Activated CD4-positive, alpha-beta T cell treated with anti-CD3 and anti-CD28 coated beads for 48 hours (primary cell): ENCODE data around the gene TMEM123.
"Not testable (repeated sequence)": the region's sequence is repeated elsewhere in the genome, so short reads cannot be mapped to it uniquely, and the experiment has no call there.

Experiments used
- DNase-seq: peaks from one replicate; pipeline ENCODE4 v3.0.0-alpha.2; 2020

The TMEM123 gene

DNA sequence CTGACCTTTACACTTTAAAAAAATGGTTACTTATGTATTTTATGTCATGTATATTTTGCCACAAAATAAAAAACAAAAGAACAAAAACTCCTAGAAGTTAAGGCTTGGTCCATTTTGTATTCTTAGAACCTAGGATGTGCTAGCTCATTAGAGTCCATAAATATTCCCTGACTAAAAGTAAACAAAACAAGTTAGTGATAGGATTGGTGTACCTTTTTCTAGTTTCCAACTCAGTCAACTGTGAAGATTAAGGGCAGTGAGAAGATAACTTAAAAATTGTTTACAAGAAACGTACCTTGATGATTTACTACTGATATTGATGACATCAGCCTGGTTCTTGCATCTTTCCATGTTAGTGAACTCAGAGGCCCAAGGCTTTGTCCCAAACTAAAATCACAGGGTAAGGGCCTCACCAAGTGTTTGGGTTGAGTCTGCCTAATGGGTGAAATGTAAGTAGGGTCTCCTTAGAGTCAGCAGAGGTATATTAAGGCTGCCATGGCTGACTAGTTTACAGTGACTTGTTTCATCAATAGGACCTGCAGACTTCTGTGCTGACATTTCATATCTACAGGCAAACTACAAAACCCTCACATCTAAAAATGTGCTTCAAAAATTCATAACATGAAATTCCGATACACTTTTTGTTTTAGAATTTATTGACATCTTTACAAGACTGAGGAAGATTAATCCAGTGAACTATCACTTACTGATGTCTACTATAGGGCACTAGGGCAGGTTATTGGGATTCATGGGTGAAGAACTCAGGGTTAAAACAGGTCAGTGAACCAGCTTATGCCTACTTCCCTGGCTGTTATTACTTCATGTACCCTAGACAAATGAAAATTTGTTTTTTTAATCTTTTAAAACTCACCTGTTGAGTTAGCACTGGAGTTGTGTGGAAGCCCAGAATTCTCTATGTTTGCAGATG, 4.4 kb downstream of the TMEM123 start:
- DNase-seq = no peak

DNA sequence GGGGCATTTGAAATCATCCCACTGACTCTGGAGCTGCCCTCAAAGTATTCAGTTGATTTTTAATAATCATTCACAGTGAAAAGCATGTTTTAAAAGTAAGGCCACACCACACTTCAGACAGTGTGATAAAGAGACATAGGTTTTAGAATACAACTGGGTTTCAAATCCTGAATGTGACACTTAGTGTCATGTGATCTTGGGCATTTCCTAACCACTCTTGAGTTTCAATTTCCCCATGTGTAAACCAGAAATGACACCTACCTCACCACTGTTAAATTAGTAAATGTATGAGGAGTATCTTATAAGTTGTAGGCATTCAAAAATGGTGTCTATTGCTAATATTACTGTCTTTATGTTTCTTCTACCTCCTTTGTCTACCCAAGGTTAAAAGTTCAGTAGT, 5.4 kb downstream of the TMEM123 start:
- DNase-seq = no peak

DNA sequence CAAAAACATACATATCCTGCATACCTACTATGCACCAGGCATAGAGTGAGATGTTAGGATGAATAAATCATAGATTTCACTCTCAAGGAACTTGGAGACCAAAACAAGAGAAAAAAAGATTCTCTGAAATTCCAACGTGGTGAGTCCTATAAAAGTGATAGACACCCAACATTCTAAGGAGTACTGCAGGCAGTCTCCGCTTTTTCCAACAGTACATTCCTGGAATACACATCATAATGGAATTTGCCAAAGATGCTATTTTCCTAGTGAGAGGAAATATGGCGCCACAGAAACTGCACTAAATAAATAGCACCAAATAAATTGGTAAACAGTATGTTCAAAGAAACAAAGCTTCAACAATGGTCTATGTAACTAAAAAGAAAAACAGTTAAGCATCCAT, 6.0 kb downstream of the TMEM123 start:
- no peak for DNase-seq

DNA sequence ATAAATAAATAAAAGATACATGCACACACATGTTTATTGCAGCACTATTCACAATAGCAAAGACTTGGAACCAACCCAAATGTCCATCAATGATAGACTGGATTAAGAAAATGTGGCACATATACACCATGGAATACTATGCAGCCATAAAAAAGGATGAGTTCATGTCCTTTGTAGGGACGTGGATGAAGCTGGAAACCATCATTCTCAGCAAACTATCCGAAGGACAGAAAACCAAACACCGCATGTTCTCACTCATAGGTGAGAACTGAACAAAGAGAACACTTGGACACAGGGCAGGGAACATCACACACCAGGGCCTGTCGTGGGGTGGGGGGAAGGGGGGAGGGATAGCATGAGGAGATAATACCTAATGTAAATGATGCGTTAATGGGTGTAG, 7.9 kb downstream of the TMEM123 start:
- DNase-seq = not testable (repeated sequence)

DNA sequence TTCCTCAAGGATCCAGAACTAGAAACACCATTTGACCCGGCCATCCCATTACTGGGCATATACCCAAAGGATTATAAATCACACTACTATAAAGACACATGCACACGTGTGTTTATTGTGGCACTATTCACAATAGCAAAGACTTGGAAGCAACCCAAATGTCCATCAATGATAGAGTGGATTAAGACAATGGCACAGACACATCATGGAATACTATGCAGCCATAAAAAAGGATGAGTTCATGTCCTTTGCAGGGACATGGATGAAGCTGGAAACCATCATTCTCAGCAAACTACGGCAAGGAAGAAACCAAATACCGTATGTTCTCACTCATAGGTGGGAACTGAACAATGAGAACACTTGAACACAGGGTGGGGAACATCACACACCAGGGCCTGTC, 8.4 kb downstream of the TMEM123 start:
- DNase-seq = not testable (repeated sequence)

DNA sequence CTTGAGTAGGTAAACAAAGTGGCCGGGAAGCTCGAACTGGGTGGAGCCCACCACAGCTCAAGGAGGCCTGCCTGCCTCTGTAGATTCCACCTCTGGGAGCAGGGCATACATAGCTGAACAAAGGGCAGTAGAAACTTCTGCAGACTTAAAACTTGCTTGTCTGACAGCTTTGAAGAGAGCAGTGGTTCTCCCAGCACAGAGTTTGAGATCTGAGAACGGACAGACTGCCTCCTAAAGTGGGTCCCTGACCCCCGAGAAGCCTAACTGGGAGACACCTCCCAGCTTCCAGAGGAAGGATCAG, 13.6 kb downstream of the TMEM123 start:
- DNase-seq = not testable (repeated sequence)

DNA sequence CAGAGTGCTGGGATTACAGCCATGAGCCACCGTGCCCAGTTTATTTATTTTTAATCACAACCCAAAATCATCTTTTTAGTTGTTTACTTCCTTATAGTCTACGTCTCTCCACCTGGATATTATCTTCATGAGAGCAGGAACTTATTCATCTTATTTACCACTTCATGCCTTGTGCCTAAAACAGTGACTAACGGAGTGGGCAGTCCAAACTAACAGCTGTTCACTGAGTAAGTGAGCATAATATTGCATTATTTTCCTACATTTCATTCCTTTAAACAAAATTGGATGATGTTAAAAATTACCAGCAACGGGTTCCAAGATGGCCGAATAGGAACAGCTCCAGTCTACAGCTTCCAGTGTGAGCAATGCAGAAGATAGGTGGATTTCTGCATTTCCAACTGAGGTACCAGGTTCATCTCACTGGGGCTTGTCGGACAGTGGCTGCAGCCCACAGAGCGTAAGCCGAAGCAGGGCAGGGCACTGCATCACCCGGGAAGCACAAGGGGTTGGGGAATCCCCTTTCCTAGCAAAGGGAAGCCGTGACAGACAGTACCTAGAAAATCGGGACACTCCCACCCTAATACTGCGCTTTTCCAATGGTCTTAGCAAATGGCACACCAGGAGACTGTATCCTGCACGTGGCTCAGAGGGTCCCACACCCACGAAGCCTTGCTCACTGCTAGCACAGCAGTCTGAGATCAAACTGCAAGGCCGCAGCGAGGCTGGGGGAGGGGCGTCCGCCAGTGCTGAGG, 14.1 kb downstream of the TMEM123 start:
- peak; percentile 56 for DNase-seq

DNA sequence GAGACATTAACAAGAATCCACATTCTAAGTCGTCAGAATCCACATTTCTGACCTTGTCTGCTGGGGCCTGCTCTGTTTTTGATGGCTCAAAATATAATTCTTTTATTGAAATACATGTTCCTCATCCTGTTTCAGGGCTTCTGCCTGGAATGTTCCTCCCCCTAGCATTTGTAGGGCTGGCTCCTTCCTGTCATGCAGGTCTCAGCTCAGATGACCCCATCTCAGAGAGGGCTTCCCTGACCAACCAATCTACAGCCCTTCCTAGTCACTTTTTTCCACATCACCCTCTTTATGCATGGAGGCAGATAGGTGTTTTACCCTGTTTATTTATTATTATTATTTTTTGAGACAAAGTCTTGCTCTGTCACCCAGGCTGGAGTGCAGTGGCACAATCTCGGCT, 14.8 kb downstream of the TMEM123 start:
- no peak for DNase-seq

DNA sequence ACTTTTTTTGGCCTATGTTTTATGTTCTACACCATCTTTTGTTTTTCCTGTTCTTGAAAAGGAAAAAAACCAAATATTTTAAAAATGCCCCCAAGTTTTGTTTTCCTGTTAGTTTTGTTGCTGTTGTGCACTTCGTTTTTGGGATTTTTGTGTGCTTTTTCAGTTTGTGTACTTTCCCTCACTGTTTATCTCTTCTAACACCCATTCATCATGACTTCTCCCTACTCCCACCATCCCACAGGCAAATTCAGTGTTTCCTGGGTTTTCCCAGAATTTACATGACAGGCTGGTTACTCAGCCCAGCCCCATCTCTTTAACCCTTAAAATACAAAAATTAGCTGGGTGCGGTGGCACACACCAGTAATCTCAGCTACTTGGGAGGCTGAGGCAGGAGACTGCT, 15.6 kb downstream of the TMEM123 start:
- DNase-seq = no peak

DNA sequence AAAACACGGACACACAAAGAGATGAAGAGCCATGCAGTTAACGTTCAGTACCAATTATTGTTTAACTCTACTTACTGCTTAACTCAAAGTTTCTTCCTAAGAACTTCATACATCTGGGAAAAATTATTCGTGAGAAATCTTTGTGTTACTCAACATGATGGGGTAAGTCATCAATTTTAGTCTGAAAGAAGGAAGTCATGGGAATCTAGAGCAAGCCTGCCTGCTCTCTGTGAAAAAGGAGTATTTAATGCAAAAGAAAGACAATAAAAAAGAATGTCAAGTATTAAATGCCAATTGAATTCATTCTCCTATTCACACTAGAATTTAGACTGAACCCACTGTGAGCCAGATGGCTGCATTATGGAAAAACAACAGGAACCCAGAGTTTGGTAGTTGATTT, 16.0 kb downstream of the TMEM123 start:
- no peak for DNase-seq

DNA sequence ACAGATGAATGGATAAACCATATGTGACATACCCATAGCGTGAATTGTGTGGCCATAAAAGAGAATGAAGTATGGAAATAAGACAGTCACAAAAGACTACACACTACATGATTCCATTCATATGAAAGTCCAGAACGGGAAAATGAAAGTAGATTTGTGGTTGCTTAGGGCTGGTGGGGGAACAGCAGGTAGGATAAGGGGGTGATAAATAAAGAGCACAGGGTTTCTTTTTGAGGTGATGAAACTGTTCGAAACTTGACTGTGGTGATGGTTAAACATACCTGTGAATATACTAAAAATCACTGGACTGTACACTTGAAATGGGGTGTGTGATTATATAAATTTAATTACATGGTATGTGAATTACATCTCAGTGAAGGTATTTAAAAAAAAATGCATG, 16.9 kb downstream of the TMEM123 start:
- DNase-seq = no peak

DNA sequence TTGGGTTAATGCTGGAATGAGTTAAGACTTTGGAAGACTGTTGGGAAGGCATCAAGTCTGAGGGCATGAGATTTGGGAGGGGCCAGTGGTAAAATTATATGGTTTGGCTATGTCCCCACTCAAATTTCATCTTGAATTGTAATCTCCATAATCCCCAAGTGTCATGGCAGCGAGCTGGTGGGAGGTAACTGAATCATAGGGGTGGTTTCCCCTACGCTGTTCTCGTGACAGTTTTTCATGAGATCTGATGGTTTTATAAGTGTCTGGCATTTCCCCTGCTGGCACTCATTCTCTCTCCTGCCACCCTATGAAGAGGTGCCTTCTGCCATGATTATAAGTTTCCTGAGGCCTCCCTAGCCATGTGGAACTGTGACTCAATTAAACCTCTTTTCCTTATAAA, 19.0 kb downstream of the TMEM123 start:
- DNase-seq = not testable (repeated sequence)

DNA sequence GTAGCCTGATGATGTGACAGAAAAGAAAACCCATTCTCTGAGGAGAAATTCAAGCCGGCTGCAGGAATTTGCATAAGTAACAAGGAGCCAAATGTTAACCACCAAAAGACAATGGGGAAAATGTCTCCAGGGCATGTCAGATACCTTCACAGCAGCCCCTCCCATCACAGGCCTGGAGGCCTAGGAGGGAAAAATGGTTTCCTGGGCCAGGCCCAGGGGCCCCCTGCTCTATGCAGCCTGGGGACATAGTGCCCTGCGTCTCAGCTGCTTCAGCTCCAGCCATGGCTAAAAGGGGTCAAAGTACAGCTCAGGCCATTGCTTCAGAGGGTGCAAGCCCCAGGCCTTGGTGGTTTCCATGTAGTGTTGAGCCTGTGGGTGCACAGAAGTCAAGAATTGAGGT, 20.0 kb downstream of the TMEM123 start:
- not testable (repeated sequence) for DNase-seq

DNA sequence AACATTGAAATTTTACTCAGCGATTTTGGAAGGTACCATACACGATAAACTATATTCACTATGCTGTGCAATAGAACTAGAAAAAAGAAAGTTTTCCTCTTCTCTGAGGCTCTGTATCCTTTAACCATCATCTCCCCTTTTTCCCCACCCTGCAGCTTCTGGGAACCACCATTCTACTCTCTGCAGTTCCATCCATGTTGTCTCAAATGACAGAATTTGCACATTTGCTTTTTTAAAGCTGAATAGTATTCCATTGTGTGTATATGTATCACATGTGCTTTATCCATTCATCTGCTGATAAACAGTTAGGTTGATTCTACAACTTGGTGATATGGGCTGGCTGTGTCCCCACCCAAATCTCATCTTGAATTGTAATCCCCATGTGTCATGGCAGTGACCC, 21.2 kb downstream of the TMEM123 start:
- DNase-seq = no peak

DNA sequence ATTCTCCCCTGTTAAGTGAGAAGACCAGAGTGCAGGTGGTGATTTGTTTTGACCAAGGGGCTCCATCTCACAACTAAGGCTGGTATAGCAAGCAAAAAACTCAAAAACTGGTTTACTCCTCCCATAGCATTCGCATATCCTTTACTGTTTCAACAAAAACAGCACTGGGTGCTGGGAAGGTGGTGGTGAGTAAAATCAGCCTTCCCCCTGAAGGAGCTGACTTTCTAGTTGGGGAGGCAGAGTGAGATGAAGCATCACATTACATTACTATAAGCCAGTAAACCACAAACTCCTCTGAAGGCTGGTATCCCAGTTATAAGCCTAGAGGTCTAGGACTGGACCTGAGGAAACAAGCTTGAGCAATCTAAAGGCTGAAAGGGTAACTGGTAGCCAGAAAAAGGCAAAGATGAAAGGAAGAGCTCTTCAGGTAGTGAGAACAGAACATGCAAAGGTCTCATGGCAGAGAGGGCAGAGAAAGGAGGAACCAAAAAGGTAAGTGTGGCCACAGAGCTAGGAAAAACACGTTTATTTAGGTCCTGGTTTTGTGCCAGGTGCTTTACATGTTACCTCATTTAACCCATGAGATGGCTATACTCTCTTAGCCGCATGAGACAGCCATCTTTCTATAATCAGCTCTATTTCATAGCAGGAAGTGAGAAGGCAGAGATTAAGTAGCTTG, 22.3 kb downstream of the TMEM123 start:
- DNase-seq = peak; percentile 55

DNA sequence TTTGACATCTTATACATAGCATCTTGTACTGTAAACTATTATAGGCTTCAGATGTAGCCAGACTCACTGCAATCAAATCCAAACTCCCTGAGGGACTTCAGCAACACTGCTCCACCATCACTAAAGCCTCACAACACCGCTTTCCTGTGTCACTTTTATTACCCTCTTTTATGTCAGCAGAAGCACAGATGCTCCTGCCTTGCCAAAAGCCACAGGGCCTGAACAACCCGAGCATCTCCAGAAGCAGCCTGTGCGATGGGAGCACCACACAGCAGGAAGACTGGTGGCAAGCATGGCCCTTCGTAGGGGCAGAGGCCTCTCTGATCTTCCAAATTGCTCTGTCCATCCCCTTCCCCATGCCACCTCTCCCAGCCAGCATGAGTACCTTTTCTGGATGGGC, 22.9 kb downstream of the TMEM123 start:
- DNase-seq = no peak

DNA sequence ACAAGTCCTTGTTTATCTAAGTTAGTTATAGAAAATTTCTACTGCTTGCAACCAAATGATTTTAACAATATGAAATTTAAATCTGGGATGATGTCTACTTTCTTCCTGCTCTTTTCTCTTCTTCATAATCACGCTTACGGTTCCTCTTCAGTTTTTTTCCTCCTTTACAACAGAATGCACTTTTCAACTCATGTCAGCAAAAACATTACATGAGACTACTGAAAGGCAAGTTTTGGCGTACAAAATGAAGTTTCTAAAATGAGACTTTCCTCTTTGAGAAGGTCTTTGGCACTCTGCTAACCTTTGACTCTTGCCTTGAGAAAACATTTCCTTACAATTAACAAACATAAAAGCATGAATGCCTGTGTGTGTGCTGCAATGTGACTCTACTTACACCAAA, 23.3 kb downstream of the TMEM123 start:
- no peak for DNase-seq

DNA sequence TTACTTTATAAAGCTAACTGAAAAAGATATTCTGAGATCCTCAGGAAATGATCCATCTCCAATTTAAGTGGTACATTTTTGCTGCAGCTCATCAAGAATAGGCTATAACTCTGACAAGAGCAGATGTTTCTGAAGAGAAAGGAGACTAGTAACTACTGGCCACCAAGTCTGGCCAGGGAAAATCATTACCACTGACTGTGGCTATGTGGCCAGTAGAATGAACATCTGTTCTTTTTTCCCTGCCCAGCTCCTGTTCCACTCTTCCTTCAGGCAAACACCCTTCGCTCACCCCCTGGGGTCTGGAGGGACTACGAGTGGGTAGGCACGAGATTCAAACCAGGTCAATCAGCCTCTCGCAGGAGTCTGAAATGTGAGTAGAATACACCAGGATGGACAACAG, 23.9 kb downstream of the TMEM123 start:
- no peak for DNase-seq

DNA sequence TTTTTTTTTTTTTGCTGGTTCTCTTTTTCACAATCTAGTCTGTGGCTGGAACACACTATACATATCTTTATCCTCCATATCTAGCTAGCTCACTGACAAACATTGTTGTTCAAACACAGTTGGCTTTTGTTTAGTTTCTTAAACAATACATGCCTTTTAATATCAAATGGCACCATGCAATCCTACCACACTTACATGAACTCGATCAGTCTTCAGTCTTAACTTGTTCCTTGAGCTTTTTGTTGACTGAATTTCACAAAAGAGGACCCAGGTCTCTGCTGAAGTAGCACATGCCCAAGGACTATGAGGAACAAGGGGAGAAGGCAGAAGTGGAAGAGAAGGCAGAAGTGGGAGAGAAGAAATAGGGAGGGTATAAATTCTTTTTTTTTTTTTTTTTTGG, 25.5 kb downstream of the TMEM123 start:
- DNase-seq = no peak

DNA sequence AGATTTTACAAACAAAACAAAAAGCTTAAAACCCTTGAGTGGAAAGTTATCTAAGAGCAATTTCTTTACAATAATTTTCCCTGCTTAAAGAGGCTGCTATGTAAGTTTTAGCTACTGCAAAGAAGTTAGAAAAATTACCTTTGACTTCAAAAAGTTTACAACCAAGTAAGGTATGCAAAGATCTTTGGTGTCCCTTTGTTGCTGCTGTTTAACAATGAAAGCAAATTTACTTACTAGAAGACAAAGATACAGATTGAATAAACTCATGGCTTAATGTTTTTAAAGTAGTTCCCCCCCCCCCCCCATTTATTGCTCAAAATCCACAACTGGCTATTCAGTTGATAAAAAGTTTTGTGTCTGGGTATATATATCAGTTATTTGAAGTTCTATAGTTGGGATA, 26.0 kb downstream of the TMEM123 start:
- no peak for DNase-seq

DNA sequence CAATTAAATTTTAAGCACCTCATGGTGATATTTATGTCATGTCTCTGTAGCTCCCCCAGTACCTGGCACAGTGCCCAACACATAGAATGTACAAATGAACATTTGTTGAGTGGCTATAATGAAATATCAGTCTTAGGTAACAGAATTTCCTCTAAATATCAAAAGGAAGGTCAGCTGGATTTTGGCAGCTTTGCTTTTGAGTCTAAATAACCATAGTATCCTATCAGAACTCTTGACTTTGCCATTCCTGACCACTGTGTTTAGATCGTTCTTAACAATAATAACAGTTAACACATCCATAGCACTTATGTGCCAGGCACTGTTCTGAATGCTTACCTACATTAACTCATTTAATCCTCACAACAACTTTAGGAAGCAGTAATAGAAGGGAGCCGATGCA, 26.6 kb downstream of the TMEM123 start:
- no peak for DNase-seq

DNA sequence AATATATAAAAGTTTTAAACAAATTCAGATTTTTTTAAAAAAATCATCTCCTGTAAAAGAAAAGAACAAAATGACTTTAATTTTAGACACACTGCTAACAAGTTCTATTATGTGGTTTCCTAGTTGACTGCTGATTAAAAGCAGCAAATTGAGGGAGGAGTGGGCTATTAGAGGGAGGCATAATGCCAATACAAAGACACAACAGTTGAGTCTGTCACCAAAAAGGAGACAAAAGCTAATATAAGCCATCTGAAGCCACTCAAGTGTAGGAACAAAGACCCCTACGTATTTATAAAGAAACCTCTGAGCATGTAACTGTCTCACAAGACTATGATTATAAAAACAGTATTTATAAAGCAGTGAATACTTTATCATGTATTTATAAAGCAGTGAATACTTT, 28.6 kb downstream of the TMEM123 start:
- DNase-seq = no peak

DNA sequence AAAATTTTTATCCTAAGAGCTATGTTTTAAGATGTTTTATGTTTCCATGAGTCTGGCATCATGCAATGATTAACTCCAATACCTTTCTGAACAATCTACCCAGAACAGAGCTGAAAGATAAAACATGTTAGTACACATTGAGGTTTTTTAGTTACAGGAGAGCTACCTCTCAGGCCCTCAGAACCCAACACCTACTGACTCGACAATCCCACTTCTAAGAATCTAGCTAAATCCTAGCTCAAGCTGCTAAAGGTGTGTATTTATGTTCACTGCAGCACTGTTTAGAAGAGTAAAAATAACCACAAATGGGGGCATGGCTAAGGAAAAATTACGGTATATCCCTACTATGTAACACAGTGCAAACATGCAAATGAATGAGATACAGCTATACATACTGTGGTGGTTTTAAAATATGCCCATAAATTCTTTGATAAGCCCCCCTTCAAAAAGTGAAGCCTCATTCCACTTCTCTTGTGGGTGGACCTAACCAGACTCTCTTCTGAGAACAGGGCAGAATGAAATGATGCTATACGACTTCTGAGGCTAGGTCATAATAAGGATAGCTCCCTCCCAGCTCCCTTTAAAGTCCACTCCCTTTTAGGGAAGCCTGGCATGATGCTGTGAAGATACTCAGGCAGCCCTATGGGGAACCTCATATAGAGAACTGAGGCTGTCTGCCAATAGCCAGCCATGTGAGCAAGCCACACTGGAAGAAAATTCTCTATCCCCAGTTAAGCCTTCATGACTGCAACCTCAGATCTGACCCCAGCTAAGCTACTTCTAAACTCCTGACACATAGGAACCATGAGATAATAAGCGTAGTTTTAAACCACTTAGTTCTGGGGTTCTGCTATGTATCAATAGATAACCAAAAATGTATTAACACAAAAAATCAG, 29.5 kb downstream of the TMEM123 start:
- no peak for DNase-seq
